Ishikawa (cell line): ENCODE measurements around the gene HMX1.

ENCODE experiments used
- CEBPB ChIP-seq: IDR thresholded peaks from 2 replicates; pipeline ENCODE4 v1.6.1; 2012
- CREB1 ChIP-seq: IDR thresholded peaks from 2 replicates; pipeline ENCODE4 v1.6.1; 2012; ENCODE audit warnings: low read depth
- EGR1 ChIP-seq: IDR thresholded peaks from 2 replicates; pipeline ENCODE4 v1.6.1; 2012
- EP300 ChIP-seq: IDR thresholded peaks from 2 replicates; pipeline ENCODE4 v1.6.1; 2012; ENCODE audit warnings: borderline replicate concordance
- FOXM1 ChIP-seq: IDR thresholded peaks from 2 replicates; pipeline ENCODE4 v1.6.1; 2012; ENCODE audit warnings: low read depth, borderline replicate concordance
- NFIC ChIP-seq: IDR thresholded peaks from 2 replicates; pipeline ENCODE4 v1.6.1; 2012
- RAD21 ChIP-seq: IDR thresholded peaks from 2 replicates; pipeline ENCODE4 v1.6.1; 2012; ENCODE audit warnings: low read depth
- TAF1 ChIP-seq: IDR thresholded peaks from 2 replicates; pipeline ENCODE4 v1.6.1; 2012; ENCODE audit warnings: low read depth, mild to moderate bottlenecking
- TEAD4 ChIP-seq: IDR thresholded peaks from 2 replicates; pipeline ENCODE4 v1.6.1; 2012
- YY1 ChIP-seq: IDR thresholded peaks from 2 replicates; pipeline ENCODE4 v1.6.1; 2012; ENCODE audit warnings: low read depth
- ZBTB7A ChIP-seq: IDR thresholded peaks from 2 replicates; pipeline ENCODE4 v1.6.1; 2012; ENCODE audit warnings: low read depth
- TF ChIP-seq, protein P1 (sequence below): IDR thresholded peaks from 2 replicates; pipeline ENCODE4 v1.6.1; 2012
- TF ChIP-seq, protein P2 (sequence below): IDR thresholded peaks from 2 replicates; pipeline ENCODE4 v1.6.1; 2012; ENCODE audit warnings: low read depth, mild to moderate bottlenecking
- TF ChIP-seq, protein P3 (sequence below): IDR thresholded peaks from 2 replicates; pipeline ENCODE4 v1.6.1; 2012

DNA sequence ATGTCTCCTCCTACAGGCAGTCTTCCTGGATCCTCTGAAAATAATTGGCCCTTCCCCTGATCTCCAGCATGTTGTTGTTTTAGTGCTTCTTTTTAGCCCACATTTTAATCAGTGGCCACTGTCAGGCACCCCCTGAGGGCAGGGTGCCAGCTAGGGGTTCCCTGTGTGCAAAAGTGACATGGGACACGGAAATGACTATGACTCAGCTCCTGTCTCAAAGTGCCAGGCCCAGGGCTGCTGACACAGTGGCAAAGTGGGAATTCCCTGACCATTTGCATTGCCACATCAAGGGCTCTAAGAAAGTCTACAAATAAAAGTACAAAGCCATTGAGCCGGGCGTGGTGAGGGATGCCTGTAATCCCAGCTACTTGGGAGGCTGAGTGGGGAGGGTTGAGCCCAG is 24.8 kb downstream of the HMX1 start:
- no peak for TF ChIP-seq RAD21
- TF ChIP-seq, protein P1, sequence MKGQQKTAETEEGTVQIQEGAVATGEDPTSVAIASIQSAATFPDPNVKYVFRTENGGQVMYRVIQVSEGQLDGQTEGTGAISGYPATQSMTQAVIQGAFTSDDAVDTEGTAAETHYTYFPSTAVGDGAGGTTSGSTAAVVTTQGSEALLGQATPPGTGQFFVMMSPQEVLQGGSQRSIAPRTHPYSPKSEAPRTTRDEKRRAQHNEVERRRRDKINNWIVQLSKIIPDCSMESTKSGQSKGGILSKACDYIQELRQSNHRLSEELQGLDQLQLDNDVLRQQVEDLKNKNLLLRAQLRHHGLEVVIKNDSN = no peak
- no peak for TF ChIP-seq CREB1
- TF ChIP-seq EGR1 = no peak
- TF ChIP-seq EP300 = no peak
- TF ChIP-seq, protein P2, sequence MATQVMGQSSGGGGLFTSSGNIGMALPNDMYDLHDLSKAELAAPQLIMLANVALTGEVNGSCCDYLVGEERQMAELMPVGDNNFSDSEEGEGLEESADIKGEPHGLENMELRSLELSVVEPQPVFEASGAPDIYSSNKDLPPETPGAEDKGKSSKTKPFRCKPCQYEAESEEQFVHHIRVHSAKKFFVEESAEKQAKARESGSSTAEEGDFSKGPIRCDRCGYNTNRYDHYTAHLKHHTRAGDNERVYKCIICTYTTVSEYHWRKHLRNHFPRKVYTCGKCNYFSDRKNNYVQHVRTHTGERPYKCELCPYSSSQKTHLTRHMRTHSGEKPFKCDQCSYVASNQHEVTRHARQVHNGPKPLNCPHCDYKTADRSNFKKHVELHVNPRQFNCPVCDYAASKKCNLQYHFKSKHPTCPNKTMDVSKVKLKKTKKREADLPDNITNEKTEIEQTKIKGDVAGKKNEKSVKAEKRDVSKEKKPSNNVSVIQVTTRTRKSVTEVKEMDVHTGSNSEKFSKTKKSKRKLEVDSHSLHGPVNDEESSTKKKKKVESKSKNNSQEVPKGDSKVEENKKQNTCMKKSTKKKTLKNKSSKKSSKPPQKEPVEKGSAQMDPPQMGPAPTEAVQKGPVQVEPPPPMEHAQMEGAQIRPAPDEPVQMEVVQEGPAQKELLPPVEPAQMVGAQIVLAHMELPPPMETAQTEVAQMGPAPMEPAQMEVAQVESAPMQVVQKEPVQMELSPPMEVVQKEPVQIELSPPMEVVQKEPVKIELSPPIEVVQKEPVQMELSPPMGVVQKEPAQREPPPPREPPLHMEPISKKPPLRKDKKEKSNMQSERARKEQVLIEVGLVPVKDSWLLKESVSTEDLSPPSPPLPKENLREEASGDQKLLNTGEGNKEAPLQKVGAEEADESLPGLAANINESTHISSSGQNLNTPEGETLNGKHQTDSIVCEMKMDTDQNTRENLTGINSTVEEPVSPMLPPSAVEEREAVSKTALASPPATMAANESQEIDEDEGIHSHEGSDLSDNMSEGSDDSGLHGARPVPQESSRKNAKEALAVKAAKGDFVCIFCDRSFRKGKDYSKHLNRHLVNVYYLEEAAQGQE = no peak
- no peak for TF ChIP-seq TEAD4
- no peak for TF ChIP-seq TAF1
- TF ChIP-seq YY1 = no peak
- TF ChIP-seq CEBPB = no peak
- TF ChIP-seq, protein P3, sequence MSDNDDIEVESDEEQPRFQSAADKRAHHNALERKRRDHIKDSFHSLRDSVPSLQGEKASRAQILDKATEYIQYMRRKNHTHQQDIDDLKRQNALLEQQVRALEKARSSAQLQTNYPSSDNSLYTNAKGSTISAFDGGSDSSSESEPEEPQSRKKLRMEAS = no peak
- no peak for TF ChIP-seq ZBTB7A
- TF ChIP-seq NFIC = no peak
- TF ChIP-seq FOXM1 = no peak
